PFSK-1 (cell line): ENCODE data around the gene PHF13.

Source experiments
- FOXP2 ChIP-seq: optimal IDR thresholded peaks from 2 replicates; pipeline ENCODE3; 2011; ENCODE audit warnings: borderline replicate concordance, control low read depth, inconsistent platforms; ENCODE audit not compliant: insufficient read depth; ENCODE audit errors: extremely low read length, extremely low read depth
- POLR2AphosphoS5 ChIP-seq: IDR thresholded peaks from 2 replicates; pipeline ENCODE4 v1.6.1; 2012; ENCODE audit warnings: low read depth, mild to moderate bottlenecking, control low read depth, low read length, moderate library complexity
- SIN3A ChIP-seq: IDR thresholded peaks from 2 replicates; pipeline ENCODE4 v1.6.1; 2012; ENCODE audit warnings: mild to moderate bottlenecking, low read length, moderate library complexity, borderline replicate concordance; ENCODE audit not compliant: insufficient read depth
- TAF1 ChIP-seq: IDR thresholded peaks from 2 replicates; pipeline ENCODE4 v1.6.1; 2012; ENCODE audit warnings: low read length, control low read depth, borderline replicate concordance; ENCODE audit not compliant: insufficient read depth
- TF ChIP-seq, protein P1 (sequence below), 2 experiments: IDR thresholded peaks; 2 replicates each; pipeline versions ENCODE4 v1.6.1 to v1.8.0; 2011 to 2012; ENCODE audit warnings: low read depth in 2 of 2, low read length in 2 of 2, control low read depth in 1 of 2, inconsistent platforms in 1 of 2, mild to moderate bottlenecking in 1 of 2, moderate library complexity in 1 of 2; ENCODE audit not compliant: insufficient read depth in 1 of 2

The PHF13 gene

GRCh38 chr1:6590046-6590445, 23.5 kb upstream of the PHF13 start:
- TF ChIP-seq POLR2AphosphoS5 = no peak
- no peak for TF ChIP-seq FOXP2
- TF ChIP-seq TAF1 = no peak
- TF ChIP-seq SIN3A = no peak
- TF ChIP-seq, protein P1, sequence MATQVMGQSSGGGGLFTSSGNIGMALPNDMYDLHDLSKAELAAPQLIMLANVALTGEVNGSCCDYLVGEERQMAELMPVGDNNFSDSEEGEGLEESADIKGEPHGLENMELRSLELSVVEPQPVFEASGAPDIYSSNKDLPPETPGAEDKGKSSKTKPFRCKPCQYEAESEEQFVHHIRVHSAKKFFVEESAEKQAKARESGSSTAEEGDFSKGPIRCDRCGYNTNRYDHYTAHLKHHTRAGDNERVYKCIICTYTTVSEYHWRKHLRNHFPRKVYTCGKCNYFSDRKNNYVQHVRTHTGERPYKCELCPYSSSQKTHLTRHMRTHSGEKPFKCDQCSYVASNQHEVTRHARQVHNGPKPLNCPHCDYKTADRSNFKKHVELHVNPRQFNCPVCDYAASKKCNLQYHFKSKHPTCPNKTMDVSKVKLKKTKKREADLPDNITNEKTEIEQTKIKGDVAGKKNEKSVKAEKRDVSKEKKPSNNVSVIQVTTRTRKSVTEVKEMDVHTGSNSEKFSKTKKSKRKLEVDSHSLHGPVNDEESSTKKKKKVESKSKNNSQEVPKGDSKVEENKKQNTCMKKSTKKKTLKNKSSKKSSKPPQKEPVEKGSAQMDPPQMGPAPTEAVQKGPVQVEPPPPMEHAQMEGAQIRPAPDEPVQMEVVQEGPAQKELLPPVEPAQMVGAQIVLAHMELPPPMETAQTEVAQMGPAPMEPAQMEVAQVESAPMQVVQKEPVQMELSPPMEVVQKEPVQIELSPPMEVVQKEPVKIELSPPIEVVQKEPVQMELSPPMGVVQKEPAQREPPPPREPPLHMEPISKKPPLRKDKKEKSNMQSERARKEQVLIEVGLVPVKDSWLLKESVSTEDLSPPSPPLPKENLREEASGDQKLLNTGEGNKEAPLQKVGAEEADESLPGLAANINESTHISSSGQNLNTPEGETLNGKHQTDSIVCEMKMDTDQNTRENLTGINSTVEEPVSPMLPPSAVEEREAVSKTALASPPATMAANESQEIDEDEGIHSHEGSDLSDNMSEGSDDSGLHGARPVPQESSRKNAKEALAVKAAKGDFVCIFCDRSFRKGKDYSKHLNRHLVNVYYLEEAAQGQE (IDR thresholded peaks at IDR 0.05; ENCODE audit: insufficient read depth in 1 of 2, low read depth in 2 of 2, low read length in 2 of 2) = no peak

GRCh38 chr1:6591222-6591621, 22.3 kb upstream of the PHF13 start:
- TF ChIP-seq POLR2AphosphoS5 (no peak), FOXP2 (no peak), TAF1 (no peak)
- TF ChIP-seq, protein P1 (IDR thresholded peaks at IDR 0.05; ENCODE audit: insufficient read depth in 1 of 2, low read depth in 2 of 2, low read length in 2 of 2) = no peak

DNA sequence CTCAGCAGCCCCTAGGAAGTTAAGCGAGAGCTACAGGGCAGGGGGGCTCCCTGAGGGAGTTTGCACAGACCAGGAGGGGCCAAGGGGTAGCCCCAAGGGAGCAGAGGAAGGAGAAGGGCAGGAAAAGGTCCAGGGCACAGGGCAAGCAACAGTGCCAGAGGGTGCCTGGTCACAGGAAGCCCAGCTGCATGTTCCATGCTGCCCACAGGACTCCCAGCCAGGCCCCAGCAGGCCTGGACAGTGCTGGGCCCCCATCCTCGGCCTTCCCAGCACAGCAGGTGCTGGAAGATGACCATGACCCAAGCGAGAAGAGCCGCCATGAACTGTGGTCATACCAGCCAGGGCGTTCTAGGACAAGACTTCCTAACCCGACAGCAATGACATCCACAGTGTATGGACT, 21.9 kb upstream of the PHF13 start:
- TF ChIP-seq POLR2AphosphoS5 (no peak), FOXP2 (no peak), TAF1 (no peak), SIN3A (no peak)
- TF ChIP-seq, protein P1 (IDR thresholded peaks at IDR 0.05; ENCODE audit: insufficient read depth in 1 of 2, low read depth in 2 of 2, low read length in 2 of 2) = no peak

DNA sequence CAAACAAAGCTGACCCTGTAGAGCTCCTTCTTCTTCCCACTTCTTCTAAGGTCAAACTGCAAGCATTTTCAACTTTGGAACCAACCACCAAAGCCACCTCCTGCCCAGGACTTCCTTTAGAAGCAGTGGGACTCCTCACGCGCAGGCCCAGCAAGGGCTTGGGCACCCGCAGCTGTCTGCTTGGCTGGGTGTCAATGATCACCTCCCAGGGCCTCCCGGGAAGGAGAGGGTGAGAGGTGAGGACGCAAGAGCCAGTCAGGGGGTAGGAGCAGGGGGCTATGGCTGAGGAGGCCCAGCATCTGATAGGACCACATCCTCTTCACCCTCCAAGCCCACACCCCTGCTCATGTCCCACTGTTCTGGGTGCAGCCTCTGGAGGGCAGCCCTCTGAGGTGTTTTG, 21.1 kb upstream of the PHF13 start:
- TF ChIP-seq SIN3A (no peak), POLR2AphosphoS5 (no peak), FOXP2 (no peak), TAF1 (no peak)
- TF ChIP-seq, protein P1 (IDR thresholded peaks at IDR 0.05; ENCODE audit: insufficient read depth in 1 of 2, low read depth in 2 of 2, low read length in 2 of 2) = no peak

DNA sequence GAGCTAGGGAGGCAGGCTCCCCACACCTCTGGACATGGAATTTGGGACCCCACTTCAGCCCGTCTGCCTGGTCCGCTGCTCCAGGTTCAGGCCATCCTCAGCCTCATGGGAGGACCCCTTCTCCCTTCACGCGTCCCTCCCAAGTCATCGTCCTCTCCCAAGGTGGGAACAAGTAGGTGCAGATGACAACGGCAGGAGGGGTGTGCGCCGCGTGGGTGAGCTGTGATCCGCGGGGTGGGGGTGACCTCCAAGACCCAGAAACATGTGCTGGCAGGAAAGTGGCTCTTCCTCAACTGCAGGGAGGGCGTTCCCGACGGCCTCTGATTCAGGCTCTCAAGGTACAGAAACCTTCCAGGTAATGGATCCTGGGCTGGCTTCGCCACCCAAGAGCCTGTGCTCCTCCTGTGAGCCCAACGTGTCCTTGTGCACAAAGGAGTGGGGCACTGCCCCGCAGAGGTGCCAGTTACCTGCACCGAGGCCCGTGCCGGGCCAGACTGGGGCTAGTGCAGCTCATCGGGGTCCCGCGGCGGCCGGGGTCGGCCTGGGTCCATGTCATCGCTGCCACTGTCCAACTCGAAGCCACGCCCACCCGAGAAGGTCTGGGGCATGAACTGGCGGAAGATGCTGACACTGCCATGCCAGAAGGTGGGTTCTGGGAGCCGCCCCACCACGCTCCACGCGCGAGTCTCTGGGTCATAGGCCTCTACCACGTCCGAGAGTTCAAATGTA, 20.5 kb upstream of the PHF13 start:
- TF ChIP-seq, protein P1 (IDR thresholded peaks at IDR 0.05; ENCODE audit: insufficient read depth in 1 of 2, low read depth in 2 of 2, low read length in 2 of 2) = no peak
- no peak for TF ChIP-seq FOXP2
